ENCODE data around the gene HBE1.

- no peak for TF ChIP-seq CTCF (IDR thresholded peaks at IDR 0.05)
- no peak for TF ChIP-seq EZH2 (IDR thresholded peaks at IDR 0.05; ENCODE audit: borderline replicate concordance, insufficient read depth, low read depth, low read length, poor library complexity, severe bottlenecking)
Measured at GRCh38 chr11:5304046-5304445, 34.3 kb upstream of the HBE1 start.

Measured in B cell (primary cell).